ENCODE results near the gene RHBDL2. TPM values are rescaled to one million over a fixed set of nuclear protein-coding genes. Genes with fewer than 3 reads are reported as not detected.
A peak's percentile ranks its signal among the peaks of the same experiment; 100 is the strongest.
"Not testable (repeated sequence)": the region's sequence is repeated elsewhere in the genome, so short reads cannot be mapped to it uniquely, and the experiment has no call there.

Gene RHBDL2
- total RNA-seq, 1 donor from 2014 or later: not detected

GRCh38 chr1:38859561-38860453 lies 81.8 kb downstream of the RHBDL2 start, which contains the start of gene RRAGC:
TSS of gene RRAGC (minus strand) at chr1:38859772. CDS start at chr1:38859646, 126 bp downstream.
- peaks cover 23% of the 10 kb centered on the region for H3K4me1 Mint-ChIP-seq (ENCODE audit: low read depth)
- H3K9me3 Mint-ChIP-seq: no peaks in the 10 kb centered on the region
- H3K36me3 Mint-ChIP-seq (ENCODE audit: low read depth): peaks cover 43% of the 10 kb centered on the region
- H3K27me3 Mint-ChIP-seq (ENCODE audit: low read depth): no peaks in the 10 kb centered on the region
- H3K4me3 Mint-ChIP-seq (ENCODE audit: low read depth): peak within 1 kb of the TSS; percentile 92
- H3K27ac Mint-ChIP-seq: peak within 1 kb of the TSS; percentile 82
- peak; percentile 98 for DNase-seq (ENCODE audit: low spot score)
- intact Hi-C loops (cut with micrococcal nuclease): loop anchor here (1.0 to 10.0 kb wide), 3 partner anchors 13 to 1265 kb away; partner anchors contain the start of genes GNL2 and MYCBP

GRCh38 chr1:38858833-38859560 lies 82.6 kb downstream of the RHBDL2 start:
- Mint-ChIP-seq H3K4me3 (ENCODE audit: low read depth) (peak overlapping the region; percentile 92), H3K9me3 (no peaks in the 10 kb centered on the region), H3K27me3 (ENCODE audit: low read depth) (no peaks in the 10 kb centered on the region), H3K27ac (peak overlapping the region; percentile 82), H3K36me3 (ENCODE audit: low read depth) (peaks cover 40% of the 10 kb centered on the region), H3K4me1 (ENCODE audit: low read depth) (peaks cover 23% of the 10 kb centered on the region)
- intact Hi-C loops (cut with micrococcal nuclease): loop anchor here (1.0 to 10.0 kb wide), 3 partner anchors 14 to 1264 kb away; partner anchors contain the start of genes GNL2 and MYCBP
- peak; percentile 53 for DNase-seq (ENCODE audit: low spot score)

- intact Hi-C loops (cut with micrococcal nuclease): loop anchor here (10.0 kb wide), 1 partner anchor 1258 kb away; the partner anchor contains the start of gene GNL2
- Mint-ChIP-seq H3K27ac (peak overlapping the region; percentile 18), H3K9me3 (no peaks in the 10 kb centered on the region), H3K4me3 (ENCODE audit: low read depth) (no peak overlapping the region), H3K36me3 (ENCODE audit: low read depth) (peaks cover 47% of the 10 kb centered on the region), H3K27me3 (ENCODE audit: low read depth) (no peaks in the 10 kb centered on the region), H3K4me1 (ENCODE audit: low read depth) (peaks cover 13% of the 10 kb centered on the region)
- no peak for DNase-seq (ENCODE audit: low spot score)
These were observed 88.8 kb downstream of the RHBDL2 start for GRCh38 chr1:38852780-38853179.

- H3K4me1 Mint-ChIP-seq (ENCODE audit: low read depth): peaks cover 9% of the 10 kb centered on the region
- H3K9me3 Mint-ChIP-seq: no peaks in the 10 kb centered on the region
- H3K27me3 Mint-ChIP-seq (ENCODE audit: low read depth): no peaks in the 10 kb centered on the region
- H3K27ac Mint-ChIP-seq: no peak overlapping the region
- no peak overlapping the region for H3K4me3 Mint-ChIP-seq (ENCODE audit: low read depth)
- DNase-seq (ENCODE audit: low spot score): no peak
- H3K36me3 Mint-ChIP-seq (ENCODE audit: low read depth): peaks cover 59% of the 10 kb centered on the region
- intact Hi-C loops (cut with micrococcal nuclease): no loop called here
These were observed 93.6 kb downstream of the RHBDL2 start for GRCh38 chr1:38848071-38848470.

GRCh38 chr1:38846210-38846609 lies 95.4 kb downstream of the RHBDL2 start:
- Mint-ChIP-seq H3K27ac (no peak overlapping the region), H3K9me3 (no peaks in the 10 kb centered on the region), H3K4me3 (ENCODE audit: low read depth) (no peak overlapping the region), H3K36me3 (ENCODE audit: low read depth) (peaks cover 50% of the 10 kb centered on the region), H3K4me1 (ENCODE audit: low read depth) (no peaks in the 10 kb centered on the region), H3K27me3 (ENCODE audit: low read depth) (no peaks in the 10 kb centered on the region)
- no peak for DNase-seq (ENCODE audit: low spot score)
- intact Hi-C loops (cut with micrococcal nuclease): no loop called here

GRCh38 chr1:38845088-38845487 lies 96.5 kb downstream of the RHBDL2 start:
- intact Hi-C loops (cut with micrococcal nuclease); H3K4me3 Mint-ChIP-seq (ENCODE audit: low read depth); H3K27ac Mint-ChIP-seq; H3K4me1 Mint-ChIP-seq (ENCODE audit: low read depth); H3K27me3 Mint-ChIP-seq (ENCODE audit: low read depth); H3K9me3 Mint-ChIP-seq; DNase-seq (ENCODE audit: low spot score): not testable (repeated sequence)
- peaks cover 47% of the 10 kb centered on the region for H3K36me3 Mint-ChIP-seq (ENCODE audit: low read depth)

GRCh38 chr1:38840281-38840680 lies 101.3 kb downstream of the RHBDL2 start:
- DNase-seq (ENCODE audit: low spot score): no peak
- Mint-ChIP-seq H3K27me3 (ENCODE audit: low read depth) (no peaks in the 10 kb centered on the region), H3K4me1 (ENCODE audit: low read depth) (no peaks in the 10 kb centered on the region), H3K36me3 (ENCODE audit: low read depth) (peaks cover 42% of the 10 kb centered on the region), H3K4me3 (ENCODE audit: low read depth) (no peak overlapping the region), H3K9me3 (no peaks in the 10 kb centered on the region), H3K27ac (no peak overlapping the region)
- intact Hi-C loops (cut with micrococcal nuclease): no loop called here

- Mint-ChIP-seq H3K36me3 (ENCODE audit: low read depth) (peaks cover 33% of the 10 kb centered on the region), H3K27me3 (ENCODE audit: low read depth) (peaks cover 5% of the 10 kb centered on the region), H3K4me3 (ENCODE audit: low read depth) (no peak overlapping the region), H3K4me1 (ENCODE audit: low read depth) (peaks cover 1% of the 10 kb centered on the region), H3K9me3 (no peaks in the 10 kb centered on the region), H3K27ac (no peak overlapping the region)
- intact Hi-C loops (cut with micrococcal nuclease): loop anchor here (5.0 kb wide), 1 partner anchor 812 kb away; no protein-coding TSS in a partner anchor
- no peak for DNase-seq (ENCODE audit: low spot score)
These were observed 102.3 kb downstream of the RHBDL2 start for GRCh38 chr1:38839363-38839762.

GRCh38 chr1:38836316-38836715 lies 105.3 kb downstream of the RHBDL2 start:
- intact Hi-C loops (cut with micrococcal nuclease): loop anchor here (5.0 kb wide), 1 partner anchor 809 kb away; no protein-coding TSS in a partner anchor
- not testable (repeated sequence) for H3K9me3 Mint-ChIP-seq; DNase-seq (ENCODE audit: low spot score); H3K4me1 Mint-ChIP-seq (ENCODE audit: low read depth); H3K4me3 Mint-ChIP-seq (ENCODE audit: low read depth); H3K27ac Mint-ChIP-seq
- peaks cover 20% of the 10 kb centered on the region for H3K36me3 Mint-ChIP-seq (ENCODE audit: low read depth)
- H3K27me3 Mint-ChIP-seq (ENCODE audit: low read depth): peaks cover 18% of the 10 kb centered on the region

Other genes with a start within 250 kb of the RHBDL2 start
- gene RRAGC, start 82.1 kb downstream of the RHBDL2 start, total RNA-seq: 13.3 and 14.2 TPM in 2 replicates
- gene MYCBP, start 68.5 kb downstream of the RHBDL2 start, total RNA-seq: 31.7 and 34.9 TPM in 2 replicates
- not detected in 2 replicates for gene GJA9, start 60.2 kb downstream of the RHBDL2 start, total RNA-seq
- 68.6 and 69.7 TPM in 2 replicates for gene AKIRIN1, start 49.4 kb upstream of the RHBDL2 start, total RNA-seq
- 173 and 188 TPM in 2 replicates for gene NDUFS5, start 84.5 kb upstream of the RHBDL2 start, total RNA-seq

All from activated T-helper 2 cell treated with anti-CD3 and anti-CD28 coated beads, Interferon-gamma antibody, Interleukin-2, Interleukin-4, amounts not matched to agents 10 μg/mL and 5 μg/mL and 100 μg/mL, durations not matched to agents 14 hours and 24 hours and 36 hours (primary cell).